HepG2 (cell line): Measurements from ENCODE around the gene AP1M2. TPM values are rescaled to one million over a fixed set of nuclear protein-coding genes. Genes with fewer than 3 reads are reported as not detected.

Experiments used
- BCL6 ChIP-seq: IDR thresholded peaks from 2 replicates; pipeline ENCODE4 v1.6.1; 2016; ENCODE audit warnings: missing genetic modification reagents, missing compliant biosample characterization
- FOXC1 ChIP-seq: sonication (generic); formaldehyde crosslinking; IDR thresholded peaks from 2 replicates; pipeline ENCODE4 v1.8.0; 2022; ENCODE audit warnings: mild to moderate bottlenecking, missing genetic modification reagents, borderline replicate concordance
- HNRNPL ChIP-seq: fragments of 200-400 bp; formaldehyde crosslinking; IDR thresholded peaks from 2 replicates; pipeline ENCODE4 v1.6.1; 2017; ENCODE audit warnings: mild to moderate bottlenecking, low read depth, low read length
- MEIS2 ChIP-seq: sonication (generic); formaldehyde crosslinking; IDR thresholded peaks from 2 replicates; pipeline ENCODE4 v1.9.0; 2021; ENCODE audit warnings: mild to moderate bottlenecking, missing genetic modification reagents
- MIXL1 ChIP-seq: IDR thresholded peaks from 2 replicates; pipeline ENCODE4 v1.6.1; 2016
- PITX1 ChIP-seq: sonication (generic); formaldehyde crosslinking; IDR thresholded peaks from 2 replicates; pipeline ENCODE4 v1.5.1; 2020; ENCODE audit warnings: mild to moderate bottlenecking, missing genetic modification reagents
- RNF2 ChIP-seq: fragments of 450-650 bp; conservative IDR thresholded peaks from 2 replicates; pipeline ENCODE4 v1.6.1; 2016; ENCODE audit warnings: low read depth
- SOX13 ChIP-seq, 3 experiments: fragments of 450-650 bp in 1 of 3; sonication (generic) in 1 of 3; formaldehyde crosslinking in 1 of 3; IDR thresholded peaks in 2 of 3; conservative IDR thresholded peaks in 1 of 3; 2 replicates each; pipeline versions ENCODE4 v1.5.0 to v1.6.1; 2016 to 2020; ENCODE audit warnings: antibody characterized with exemption in 1 of 3, mild to moderate bottlenecking in 1 of 3, missing compliant biosample characterization in 1 of 3, missing genetic modification reagents in 1 of 3, moderate library complexity in 1 of 3
- SP1 ChIP-seq, 2 experiments: fragments of 450-650 bp in 1 of 2; sonication (generic) in 1 of 2; formaldehyde crosslinking in 1 of 2; IDR thresholded peaks; 2 replicates each; pipeline versions ENCODE4 v1.4.0 to v1.6.1; 2016 to 2020; ENCODE audit warnings: missing genetic modification reagents in 1 of 2
- TBX2 ChIP-seq: sonication (generic); formaldehyde crosslinking; IDR thresholded peaks from 2 replicates; pipeline ENCODE4 v1.5.0; 2020; ENCODE audit warnings: missing genetic modification reagents, mild to moderate bottlenecking, borderline replicate concordance
- ZFP36L2 ChIP-seq: sonication (generic); formaldehyde crosslinking; IDR thresholded peaks from 2 replicates; pipeline ENCODE4 v1.4.0; 2020; ENCODE audit warnings: missing genetic modification reagents
- ZFY ChIP-seq: sonication (generic); formaldehyde crosslinking; IDR thresholded peaks from 2 replicates; pipeline ENCODE4 v1.4.0; 2020; ENCODE audit warnings: missing genetic modification reagents
- ZIK1 ChIP-seq: sonication (generic); formaldehyde crosslinking; IDR thresholded peaks from 2 replicates; pipeline ENCODE4 v1.5.0; 2020; ENCODE audit warnings: mild to moderate bottlenecking, low read depth, missing genetic modification reagents, borderline replicate concordance
- ZNF354B ChIP-seq: sonication (generic); formaldehyde crosslinking; IDR thresholded peaks from 2 replicates; pipeline ENCODE4 v1.8.0; 2022; ENCODE audit warnings: mild to moderate bottlenecking, missing genetic modification reagents
- ZNF512 ChIP-seq: sonication (generic); formaldehyde crosslinking; IDR thresholded peaks from 2 replicates; pipeline ENCODE4 v1.4.0; 2020; ENCODE audit warnings: mild to moderate bottlenecking, missing genetic modification reagents
- ZNF878 ChIP-seq: sonication (generic); formaldehyde crosslinking; IDR thresholded peaks from 2 replicates; pipeline ENCODE4 v1.8.1; 2023; ENCODE audit warnings: mild to moderate bottlenecking, missing genetic modification reagents, moderate library complexity
- polyA plus RNA-seq, 8 experiments: library from polyadenylated mRNA; depleted of rRNA in 3 of 8; stranded (reverse) in 7 of 8; unstranded in 1 of 8; fragments of >200 nt; fragmentation: Illumina TruSeq in 4 of 8; extraction: Trizol in 4 of 8; gene quantifications; 2 replicates each; pipeline versions ENCODE4 v1.2.1 to v1.2.3, GENCODE V29; 2011 to 2016; ENCODE audit warnings: low read depth in 4 of 8, missing spikeins in 1 of 8, mixed read lengths in 1 of 8; ENCODE audit not compliant: insufficient read depth in 1 of 8
- total RNA-seq, 5 experiments: library from RNA; depleted of rRNA; stranded (reverse); fragments of >200 nt; fragmentation: Illumina TruSeq; extraction: Trizol; gene quantifications; 2 replicates each; pipeline ENCODE4 v1.2.3, GENCODE V29; 2016; ENCODE audit warnings: low read depth in 1 of 5
- TF ChIP-seq, protein P1 (sequence below): sonication (generic); formaldehyde crosslinking; IDR thresholded peaks from 2 replicates; pipeline ENCODE4 v1.5.0; 2020; ENCODE audit warnings: mild to moderate bottlenecking, missing genetic modification reagents, borderline replicate concordance
- TF ChIP-seq, protein P2 (sequence below): sonication (generic); formaldehyde crosslinking; IDR thresholded peaks from 2 replicates; pipeline ENCODE4 v1.5.0; 2020; ENCODE audit warnings: missing genetic modification reagents
- TF ChIP-seq, protein P3 (sequence below): sonication (generic); formaldehyde crosslinking; conservative IDR thresholded peaks from 2 replicates; pipeline ENCODE4 v1.8.0; 2022; ENCODE audit warnings: mild to moderate bottlenecking, moderate library complexity, missing genetic modification reagents

The AP1M2 gene
- total and polyA plus RNA-seq, 2 of the 13 experiments (the other 11 are each of a cell fraction or from before 2014, with no cell fraction given) = 6.3 to 76.8 TPM

- no peak for TF ChIP-seq ZNF878 (CRISPR knock-in tag)
- TF ChIP-seq ZNF512 (CRISPR knock-in tag) = no peak
- no peak for TF ChIP-seq MIXL1 (CRISPR knock-in tag)
- peak; percentile 33; the same call in 1 of the 2 replicates for TF ChIP-seq TBX2 (CRISPR knock-in tag)
- TF ChIP-seq, protein P1, sequence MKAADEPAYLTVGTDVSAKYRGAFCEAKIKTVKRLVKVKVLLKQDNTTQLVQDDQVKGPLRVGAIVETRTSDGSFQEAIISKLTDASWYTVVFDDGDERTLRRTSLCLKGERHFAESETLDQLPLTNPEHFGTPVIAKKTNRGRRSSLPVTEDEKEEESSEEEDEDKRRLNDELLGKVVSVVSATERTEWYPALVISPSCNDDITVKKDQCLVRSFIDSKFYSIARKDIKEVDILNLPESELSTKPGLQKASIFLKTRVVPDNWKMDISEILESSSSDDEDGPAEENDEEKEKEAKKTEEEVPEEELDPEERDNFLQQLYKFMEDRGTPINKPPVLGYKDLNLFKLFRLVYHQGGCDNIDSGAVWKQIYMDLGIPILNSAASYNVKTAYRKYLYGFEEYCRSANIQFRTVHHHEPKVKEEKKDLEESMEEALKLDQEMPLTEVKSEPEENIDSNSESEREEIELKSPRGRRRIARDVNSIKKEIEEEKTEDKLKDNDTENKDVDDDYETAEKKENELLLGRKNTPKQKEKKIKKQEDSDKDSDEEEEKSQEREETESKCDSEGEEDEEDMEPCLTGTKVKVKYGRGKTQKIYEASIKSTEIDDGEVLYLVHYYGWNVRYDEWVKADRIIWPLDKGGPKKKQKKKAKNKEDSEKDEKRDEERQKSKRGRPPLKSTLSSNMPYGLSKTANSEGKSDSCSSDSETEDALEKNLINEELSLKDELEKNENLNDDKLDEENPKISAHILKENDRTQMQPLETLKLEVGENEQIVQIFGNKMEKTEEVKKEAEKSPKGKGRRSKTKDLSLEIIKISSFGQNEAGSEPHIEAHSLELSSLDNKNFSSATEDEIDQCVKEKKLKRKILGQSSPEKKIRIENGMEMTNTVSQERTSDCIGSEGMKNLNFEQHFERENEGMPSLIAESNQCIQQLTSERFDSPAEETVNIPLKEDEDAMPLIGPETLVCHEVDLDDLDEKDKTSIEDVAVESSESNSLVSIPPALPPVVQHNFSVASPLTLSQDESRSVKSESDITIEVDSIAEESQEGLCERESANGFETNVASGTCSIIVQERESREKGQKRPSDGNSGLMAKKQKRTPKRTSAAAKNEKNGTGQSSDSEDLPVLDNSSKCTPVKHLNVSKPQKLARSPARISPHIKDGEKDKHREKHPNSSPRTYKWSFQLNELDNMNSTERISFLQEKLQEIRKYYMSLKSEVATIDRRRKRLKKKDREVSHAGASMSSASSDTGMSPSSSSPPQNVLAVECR = peak; percentile 77
- TF ChIP-seq SOX13 (IDR thresholded peaks at IDR 0.05) = no peak
- TF ChIP-seq SOX13 (CRISPR knock-in tag; conservative IDR thresholded peaks at IDR 0.05 in 1 of 2, IDR thresholded peaks at IDR 0.05 in 1 of 2) = no peak
- peak; percentile 49; the same call in 1 of the 2 replicates for TF ChIP-seq ZFY (CRISPR knock-in tag)
- TF ChIP-seq SP1 (IDR thresholded peaks at IDR 0.05) = no peak
- 0 out of 2 replicates have a peak, but pooled peaks have one; percentile 24 for TF ChIP-seq SP1 (CRISPR knock-in tag; IDR thresholded peaks at IDR 0.05)
- no peak for TF ChIP-seq RNF2
- TF ChIP-seq MEIS2 (CRISPR knock-in tag) = no peak
- no peak for TF ChIP-seq HNRNPL
- TF ChIP-seq ZNF354B (CRISPR knock-in tag) = no peak
- TF ChIP-seq ZIK1 = 0 out of 2 replicates have a peak, but pooled peaks have one; percentile 23
- TF ChIP-seq FOXC1 (CRISPR knock-in tag) = peak; percentile 69; the same call in 1 of the 2 replicates
- TF ChIP-seq ZFP36L2 (CRISPR knock-in tag) = 0 out of 2 replicates have a peak, but pooled peaks have one; percentile 33
- TF ChIP-seq BCL6 (CRISPR knock-in tag) = no peak
- no peak for TF ChIP-seq PITX1 (CRISPR knock-in tag)
- TF ChIP-seq, protein P2, sequence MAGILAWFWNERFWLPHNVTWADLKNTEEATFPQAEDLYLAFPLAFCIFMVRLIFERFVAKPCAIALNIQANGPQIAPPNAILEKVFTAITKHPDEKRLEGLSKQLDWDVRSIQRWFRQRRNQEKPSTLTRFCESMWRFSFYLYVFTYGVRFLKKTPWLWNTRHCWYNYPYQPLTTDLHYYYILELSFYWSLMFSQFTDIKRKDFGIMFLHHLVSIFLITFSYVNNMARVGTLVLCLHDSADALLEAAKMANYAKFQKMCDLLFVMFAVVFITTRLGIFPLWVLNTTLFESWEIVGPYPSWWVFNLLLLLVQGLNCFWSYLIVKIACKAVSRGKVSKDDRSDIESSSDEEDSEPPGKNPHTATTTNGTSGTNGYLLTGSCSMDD (CRISPR knock-in tag) = no peak
- TF ChIP-seq, protein P3, sequence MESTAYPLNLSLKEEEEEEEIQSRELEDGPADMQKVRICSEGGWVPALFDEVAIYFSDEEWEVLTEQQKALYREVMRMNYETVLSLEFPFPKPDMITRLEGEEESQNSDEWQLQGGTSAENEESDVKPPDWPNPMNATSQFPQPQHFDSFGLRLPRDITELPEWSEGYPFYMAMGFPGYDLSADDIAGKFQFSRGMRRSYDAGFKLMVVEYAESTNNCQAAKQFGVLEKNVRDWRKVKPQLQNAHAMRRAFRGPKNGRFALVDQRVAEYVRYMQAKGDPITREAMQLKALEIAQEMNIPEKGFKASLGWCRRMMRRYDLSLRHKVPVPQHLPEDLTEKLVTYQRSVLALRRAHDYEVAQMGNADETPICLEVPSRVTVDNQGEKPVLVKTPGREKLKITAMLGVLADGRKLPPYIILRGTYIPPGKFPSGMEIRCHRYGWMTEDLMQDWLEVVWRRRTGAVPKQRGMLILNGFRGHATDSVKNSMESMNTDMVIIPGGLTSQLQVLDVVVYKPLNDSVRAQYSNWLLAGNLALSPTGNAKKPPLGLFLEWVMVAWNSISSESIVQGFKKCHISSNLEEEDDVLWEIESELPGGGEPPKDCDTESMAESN (CRISPR knock-in tag) = no peak
These were observed 15.4 kb upstream of the AP1M2 start (continued) for GRCh38 chr19:10602330-10603083.
